Measurements from ENCODE around the gene ELOB.

The ELOB gene

DNA sequence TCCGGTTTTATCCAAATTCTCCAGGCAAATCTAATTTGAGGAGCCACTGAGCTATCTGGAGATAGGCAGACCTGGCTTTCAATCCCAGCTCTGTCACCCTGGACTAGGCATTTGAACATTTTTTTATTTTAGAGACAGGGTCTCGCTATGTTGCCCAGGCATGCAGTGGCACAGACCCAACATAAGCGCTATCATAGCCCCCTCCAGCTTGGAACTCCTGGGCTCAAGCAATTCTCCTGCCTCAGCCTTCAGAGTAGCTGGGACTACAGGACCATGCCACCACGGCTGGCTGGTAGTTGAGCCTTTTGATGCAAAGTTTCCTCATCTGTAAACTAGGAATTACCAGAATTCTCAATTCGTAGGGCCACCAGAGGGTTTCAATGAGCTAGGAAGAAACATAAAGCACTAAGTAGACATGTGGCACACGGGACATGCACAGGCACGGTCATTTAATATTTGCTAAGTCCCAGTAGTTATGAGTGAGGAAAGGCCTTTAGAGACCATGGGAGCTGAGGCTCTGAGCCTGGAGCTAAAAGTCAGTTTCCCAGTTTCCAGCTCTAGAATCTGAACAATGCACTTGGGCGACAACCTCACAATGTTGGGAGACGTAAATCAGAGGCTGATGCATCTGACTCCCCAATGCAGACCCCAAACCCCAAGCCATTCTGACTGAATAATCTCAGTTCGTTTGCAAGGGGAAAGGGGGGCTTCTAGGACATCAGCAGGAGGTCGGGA is 1.1 kb downstream of the ELOB start (continued):
- TF ChIP-seq, protein P1, sequence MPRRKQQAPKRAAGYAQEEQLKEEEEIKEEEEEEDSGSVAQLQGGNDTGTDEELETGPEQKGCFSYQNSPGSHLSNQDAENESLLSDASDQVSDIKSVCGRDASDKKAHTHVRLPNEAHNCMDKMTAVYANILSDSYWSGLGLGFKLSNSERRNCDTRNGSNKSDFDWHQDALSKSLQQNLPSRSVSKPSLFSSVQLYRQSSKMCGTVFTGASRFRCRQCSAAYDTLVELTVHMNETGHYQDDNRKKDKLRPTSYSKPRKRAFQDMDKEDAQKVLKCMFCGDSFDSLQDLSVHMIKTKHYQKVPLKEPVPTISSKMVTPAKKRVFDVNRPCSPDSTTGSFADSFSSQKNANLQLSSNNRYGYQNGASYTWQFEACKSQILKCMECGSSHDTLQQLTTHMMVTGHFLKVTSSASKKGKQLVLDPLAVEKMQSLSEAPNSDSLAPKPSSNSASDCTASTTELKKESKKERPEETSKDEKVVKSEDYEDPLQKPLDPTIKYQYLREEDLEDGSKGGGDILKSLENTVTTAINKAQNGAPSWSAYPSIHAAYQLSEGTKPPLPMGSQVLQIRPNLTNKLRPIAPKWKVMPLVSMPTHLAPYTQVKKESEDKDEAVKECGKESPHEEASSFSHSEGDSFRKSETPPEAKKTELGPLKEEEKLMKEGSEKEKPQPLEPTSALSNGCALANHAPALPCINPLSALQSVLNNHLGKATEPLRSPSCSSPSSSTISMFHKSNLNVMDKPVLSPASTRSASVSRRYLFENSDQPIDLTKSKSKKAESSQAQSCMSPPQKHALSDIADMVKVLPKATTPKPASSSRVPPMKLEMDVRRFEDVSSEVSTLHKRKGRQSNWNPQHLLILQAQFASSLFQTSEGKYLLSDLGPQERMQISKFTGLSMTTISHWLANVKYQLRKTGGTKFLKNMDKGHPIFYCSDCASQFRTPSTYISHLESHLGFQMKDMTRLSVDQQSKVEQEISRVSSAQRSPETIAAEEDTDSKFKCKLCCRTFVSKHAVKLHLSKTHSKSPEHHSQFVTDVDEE (CRISPR knock-in tag; IDR thresholded peaks at IDR 0.05) = no peak
- TF ChIP-seq ZNF8 (CRISPR knock-in tag; IDR thresholded peaks at IDR 0.05) (no peak), ZNF565 (CRISPR knock-in tag; conservative IDR thresholded peaks at IDR 0.05; ENCODE audit: low read depth) (no peak), ZFP3 (CRISPR knock-in tag; IDR thresholded peaks at IDR 0.05) (no peak), TOX (CRISPR knock-in tag; IDR thresholded peaks at IDR 0.05; ENCODE audit: borderline replicate concordance) (no peak), ESRRG (CRISPR knock-in tag; IDR thresholded peaks at IDR 0.05) (no peak)

DNA sequence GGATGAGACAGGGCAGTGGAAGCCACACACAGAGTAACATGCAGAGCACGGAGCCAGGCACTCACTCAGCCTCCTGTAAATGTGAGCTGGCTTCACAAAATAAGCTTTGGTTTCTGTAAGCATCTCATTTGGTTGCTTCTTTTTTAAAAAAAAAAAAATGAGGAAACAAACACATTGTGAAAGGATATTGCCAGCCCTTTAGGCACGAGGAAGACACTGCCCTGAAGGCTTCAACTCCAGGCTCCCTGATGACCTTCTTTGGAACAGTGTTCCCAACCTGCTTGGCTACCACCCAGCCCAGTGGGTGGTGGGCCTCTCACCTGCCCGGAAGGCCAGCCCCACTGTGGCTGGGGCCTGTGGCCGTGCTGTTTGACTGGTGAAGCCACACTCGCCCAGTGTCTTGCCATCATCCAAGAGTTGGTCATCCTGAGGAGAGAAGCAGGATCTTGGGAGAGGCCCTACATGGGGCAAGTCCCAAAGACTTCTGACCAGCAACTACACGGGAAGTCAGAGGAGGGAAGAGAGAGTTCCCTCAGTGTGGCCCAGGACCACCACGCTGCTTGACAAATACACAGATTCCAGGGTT is 1.9 kb downstream of the ELOB start:
- no peak for ATAC-seq
- TF ChIP-seq SNAI2 (CRISPR knock-in tag; IDR thresholded peaks at IDR 0.05) (no peak), GLIS3 (CRISPR knock-in tag; IDR thresholded peaks at IDR 0.05) (no peak), BACH2 (CRISPR knock-in tag; IDR thresholded peaks at IDR 0.05; ENCODE audit: borderline replicate concordance) (no peak), CSDC2 (CRISPR knock-in tag; IDR thresholded peaks at IDR 0.05) (no peak), TOX (CRISPR knock-in tag; IDR thresholded peaks at IDR 0.05; ENCODE audit: borderline replicate concordance) (no peak)
- TF ChIP-seq, protein P1 (CRISPR knock-in tag; IDR thresholded peaks at IDR 0.05) = no peak

DNA sequence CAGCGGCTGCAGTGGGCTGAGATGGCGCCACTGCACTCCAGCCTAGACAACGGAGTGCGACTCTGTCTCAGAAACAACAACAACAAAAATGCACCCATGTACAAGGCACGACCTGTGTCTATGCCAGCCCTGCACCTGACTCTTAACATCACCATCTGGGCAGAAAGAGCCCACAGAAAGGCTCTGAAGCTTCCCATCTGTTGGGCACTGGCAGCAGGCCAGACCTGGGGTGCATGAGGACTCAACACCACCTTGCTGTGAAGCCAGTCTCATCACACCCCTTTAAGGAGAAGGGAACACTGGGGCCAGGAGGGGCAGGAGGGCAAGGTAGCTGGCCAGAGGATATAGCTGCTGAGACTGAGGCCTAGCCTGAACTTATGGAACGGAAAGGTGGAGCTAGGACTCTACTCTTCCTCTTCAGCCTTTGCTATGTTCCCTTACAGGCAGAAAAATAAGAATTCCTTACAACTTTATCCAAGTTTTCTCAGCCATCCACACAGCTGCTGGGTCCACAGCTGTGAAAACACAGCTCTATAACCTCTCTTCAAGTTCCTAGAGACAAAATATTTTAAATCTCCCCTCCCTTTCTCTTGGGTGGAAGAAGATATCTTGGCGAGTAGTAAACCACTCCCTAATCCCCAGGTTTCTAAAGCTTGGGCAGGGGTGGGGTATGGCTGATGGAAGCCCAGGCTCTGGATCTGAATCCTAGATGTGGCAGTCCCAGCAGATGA is 2.8 kb downstream of the ELOB start:
- ATAC-seq = no peak
- TF ChIP-seq RARB (CRISPR knock-in tag; IDR thresholded peaks at IDR 0.05) = no peak

DNA sequence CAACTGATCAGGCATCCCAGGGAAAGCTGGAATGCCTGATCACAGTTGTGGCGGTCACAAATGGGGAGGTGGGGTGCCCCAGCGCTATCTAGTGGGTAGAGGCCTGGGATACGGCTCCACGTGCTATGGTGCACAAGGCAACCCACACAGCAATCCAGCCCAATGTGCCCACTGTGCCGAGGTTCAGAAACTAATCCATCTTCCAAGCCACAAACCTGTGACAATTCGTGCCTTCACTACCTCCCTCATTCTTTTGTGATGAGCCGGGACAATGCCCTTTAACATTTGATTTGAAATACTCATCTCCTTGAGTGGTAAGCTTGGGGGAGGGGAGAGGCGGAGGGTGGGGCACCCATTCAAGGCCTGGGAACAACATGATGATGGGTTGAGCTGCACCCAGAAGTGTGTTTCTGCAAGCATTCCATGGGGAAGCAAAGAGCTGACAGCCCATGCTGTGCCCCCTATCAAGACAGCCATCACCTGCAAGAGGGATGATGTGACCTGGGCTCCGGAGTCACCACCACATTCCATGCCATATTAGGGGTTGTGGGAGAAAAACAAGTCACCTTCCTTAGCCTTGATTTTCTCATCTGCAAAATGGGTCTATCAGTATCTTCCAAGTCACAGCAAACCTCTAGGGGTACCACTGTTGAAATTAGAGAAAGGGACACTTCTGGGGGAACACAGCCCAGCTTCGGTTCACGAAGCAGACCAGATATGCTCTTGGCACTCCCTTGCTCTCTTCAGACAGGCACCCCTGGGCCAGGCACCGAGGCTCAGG is 3.7 kb downstream of the ELOB start:
- ATAC-seq = no peak
- TF ChIP-seq, protein P2, sequence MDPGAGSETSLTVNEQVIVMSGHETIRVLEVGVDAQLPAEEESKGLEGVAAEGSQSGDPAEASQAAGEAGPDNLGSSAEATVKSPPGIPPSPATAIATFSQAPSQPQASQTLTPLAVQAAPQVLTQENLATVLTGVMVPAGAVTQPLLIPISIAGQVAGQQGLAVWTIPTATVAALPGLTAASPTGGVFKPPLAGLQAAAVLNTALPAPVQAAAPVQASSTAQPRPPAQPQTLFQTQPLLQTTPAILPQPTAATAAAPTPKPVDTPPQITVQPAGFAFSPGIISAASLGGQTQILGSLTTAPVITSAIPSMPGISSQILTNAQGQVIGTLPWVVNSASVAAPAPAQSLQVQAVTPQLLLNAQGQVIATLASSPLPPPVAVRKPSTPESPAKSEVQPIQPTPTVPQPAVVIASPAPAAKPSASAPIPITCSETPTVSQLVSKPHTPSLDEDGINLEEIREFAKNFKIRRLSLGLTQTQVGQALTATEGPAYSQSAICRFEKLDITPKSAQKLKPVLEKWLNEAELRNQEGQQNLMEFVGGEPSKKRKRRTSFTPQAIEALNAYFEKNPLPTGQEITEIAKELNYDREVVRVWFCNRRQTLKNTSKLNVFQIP (CRISPR knock-in tag; IDR thresholded peaks at IDR 0.05; ENCODE audit: borderline replicate concordance, low read depth) = no peak
- TF ChIP-seq ZC3H10 (CRISPR knock-in tag; IDR thresholded peaks at IDR 0.05) (no peak), TCF4 (CRISPR knock-in tag; IDR thresholded peaks at IDR 0.05; ENCODE audit: borderline replicate concordance) (no peak), BACH2 (CRISPR knock-in tag; IDR thresholded peaks at IDR 0.05; ENCODE audit: borderline replicate concordance) (no peak), TOX (CRISPR knock-in tag; IDR thresholded peaks at IDR 0.05; ENCODE audit: borderline replicate concordance) (no peak), ESRRG (CRISPR knock-in tag; IDR thresholded peaks at IDR 0.05) (no peak), ISL1 (CRISPR knock-in tag; IDR thresholded peaks at IDR 0.05) (no peak), ZNF8 (CRISPR knock-in tag; IDR thresholded peaks at IDR 0.05) (no peak), ZFP3 (CRISPR knock-in tag; IDR thresholded peaks at IDR 0.05) (no peak), RARB (CRISPR knock-in tag; IDR thresholded peaks at IDR 0.05) (no peak), ZFP30 (CRISPR knock-in tag; IDR thresholded peaks at IDR 0.05) (no peak)
- TF ChIP-seq, protein P3, sequence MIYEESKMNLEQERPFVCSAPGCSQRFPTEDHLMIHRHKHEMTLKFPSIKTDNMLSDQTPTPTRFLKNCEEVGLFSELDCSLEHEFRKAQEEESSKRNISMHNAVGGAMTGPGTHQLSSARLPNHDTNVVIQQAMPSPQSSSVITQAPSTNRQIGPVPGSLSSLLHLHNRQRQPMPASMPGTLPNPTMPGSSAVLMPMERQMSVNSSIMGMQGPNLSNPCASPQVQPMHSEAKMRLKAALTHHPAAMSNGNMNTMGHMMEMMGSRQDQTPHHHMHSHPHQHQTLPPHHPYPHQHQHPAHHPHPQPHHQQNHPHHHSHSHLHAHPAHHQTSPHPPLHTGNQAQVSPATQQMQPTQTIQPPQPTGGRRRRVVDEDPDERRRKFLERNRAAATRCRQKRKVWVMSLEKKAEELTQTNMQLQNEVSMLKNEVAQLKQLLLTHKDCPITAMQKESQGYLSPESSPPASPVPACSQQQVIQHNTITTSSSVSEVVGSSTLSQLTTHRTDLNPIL (CRISPR knock-in tag; IDR thresholded peaks at IDR 0.05; ENCODE audit: low read depth) = no peak
- TF ChIP-seq, protein P1 (CRISPR knock-in tag; IDR thresholded peaks at IDR 0.05) = no peak
- TF ChIP-seq, protein P4, sequence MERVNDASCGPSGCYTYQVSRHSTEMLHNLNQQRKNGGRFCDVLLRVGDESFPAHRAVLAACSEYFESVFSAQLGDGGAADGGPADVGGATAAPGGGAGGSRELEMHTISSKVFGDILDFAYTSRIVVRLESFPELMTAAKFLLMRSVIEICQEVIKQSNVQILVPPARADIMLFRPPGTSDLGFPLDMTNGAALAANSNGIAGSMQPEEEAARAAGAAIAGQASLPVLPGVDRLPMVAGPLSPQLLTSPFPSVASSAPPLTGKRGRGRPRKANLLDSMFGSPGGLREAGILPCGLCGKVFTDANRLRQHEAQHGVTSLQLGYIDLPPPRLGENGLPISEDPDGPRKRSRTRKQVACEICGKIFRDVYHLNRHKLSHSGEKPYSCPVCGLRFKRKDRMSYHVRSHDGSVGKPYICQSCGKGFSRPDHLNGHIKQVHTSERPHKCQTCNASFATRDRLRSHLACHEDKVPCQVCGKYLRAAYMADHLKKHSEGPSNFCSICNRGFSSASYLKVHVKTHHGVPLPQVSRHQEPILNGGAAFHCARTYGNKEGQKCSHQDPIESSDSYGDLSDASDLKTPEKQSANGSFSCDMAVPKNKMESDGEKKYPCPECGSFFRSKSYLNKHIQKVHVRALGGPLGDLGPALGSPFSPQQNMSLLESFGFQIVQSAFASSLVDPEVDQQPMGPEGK (CRISPR knock-in tag; IDR thresholded peaks at IDR 0.05; ENCODE audit: borderline replicate concordance) = no peak
